HG03575 (cell line): Measurements from ENCODE around the gene RGMB.
"Not testable (repeated sequence)": the region's sequence is repeated elsewhere in the genome, so short reads cannot be mapped to it uniquely, and the experiment has no call there.

ENCODE experiments used
- ATAC-seq: cut with Tn5 transposase; IDR thresholded peaks from one replicate; pipeline ENCODE4 v1.9.1; 2021; ENCODE audit not compliant: unreplicated experiment, insufficient number of reproducible peaks, low FRiP score; ENCODE audit errors: extremely low read depth

RGMB gene

DNA sequence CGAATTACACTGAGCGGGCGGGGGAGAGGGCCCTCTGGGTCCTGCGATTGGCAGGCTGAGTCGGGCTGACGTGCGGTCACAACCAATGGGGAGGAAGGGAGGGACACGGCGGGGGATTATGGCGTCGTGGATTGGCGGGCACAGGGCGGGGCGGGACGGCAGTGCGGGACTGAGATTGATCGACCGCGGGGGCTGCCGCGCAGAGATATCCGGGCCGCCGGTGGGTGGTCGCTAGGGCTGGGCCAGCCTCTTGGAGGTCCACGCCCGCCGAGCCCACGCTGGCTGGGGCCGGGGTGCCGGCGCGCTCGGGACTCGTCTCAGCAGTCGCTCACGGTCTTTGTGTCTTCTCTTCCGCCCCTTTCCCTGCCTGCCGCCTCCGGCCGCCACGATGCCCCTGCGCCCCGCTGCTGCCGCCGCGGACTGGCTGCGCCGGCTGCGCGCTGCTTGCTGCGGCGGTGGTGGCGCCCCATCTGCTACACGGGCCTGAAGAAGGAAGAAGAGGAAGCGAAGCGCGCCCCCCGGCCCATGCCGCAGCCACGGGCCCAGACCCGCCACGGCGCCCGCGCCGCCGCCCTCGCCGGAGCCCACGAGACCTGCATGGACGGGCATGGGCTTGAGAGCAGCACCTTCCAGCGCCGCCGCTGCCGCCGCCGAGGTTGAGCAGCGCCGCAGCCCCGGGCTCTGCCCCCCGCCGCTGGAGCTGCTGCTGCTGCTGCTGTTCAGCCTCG, at the start of gene RGMB:
RGMB (plus strand) TSS at position 200 of the 728 bp plus-strand sequence; CDS start at position 608, 408 bp downstream.
- ATAC-seq = peak; percentile 70

DNA sequence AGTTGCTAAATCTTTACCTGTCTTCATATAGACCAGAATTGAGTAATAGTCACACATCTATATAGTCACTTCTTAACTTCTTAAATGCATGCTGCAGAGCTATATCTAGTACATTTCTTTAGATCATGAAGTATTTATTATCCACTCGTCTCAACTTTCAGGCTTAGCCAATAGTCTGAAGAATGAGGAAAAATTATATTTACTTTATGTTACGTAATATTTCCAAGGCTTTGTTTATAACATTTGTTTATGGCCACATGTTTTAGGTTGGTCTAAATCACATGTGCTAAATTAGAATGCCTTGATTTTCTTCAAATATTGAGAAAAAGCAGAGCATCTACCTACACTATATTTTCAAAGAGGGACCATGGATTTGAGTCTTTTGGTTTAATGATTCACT, 47.2 kb upstream of the RGMB start:
- ATAC-seq = no peak

GRCh38 chr5:98727686-98728085, 45.8 kb upstream of the RGMB start:
- ATAC-seq = no peak

DNA sequence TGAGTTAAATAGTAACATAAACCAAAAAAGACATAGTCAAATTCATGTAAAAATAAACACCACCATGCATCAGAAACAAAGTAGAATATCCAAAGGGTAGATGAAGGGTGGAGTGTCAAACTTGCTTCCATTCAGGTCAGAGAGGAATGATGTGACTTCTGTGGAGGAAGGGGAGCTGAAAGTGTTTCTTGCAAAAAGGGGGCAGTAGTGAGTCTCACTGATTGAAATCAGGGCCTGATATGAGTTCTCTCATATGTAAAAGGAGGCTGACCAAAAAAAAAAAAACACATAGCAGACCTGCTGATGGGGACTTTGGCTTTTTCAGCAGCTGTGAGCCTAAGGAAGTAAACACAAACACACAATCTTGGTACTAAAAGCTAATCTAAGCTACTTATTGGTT, 38.8 kb upstream of the RGMB start:
- ATAC-seq = no peak

- no peak for ATAC-seq
Observed at GRCh38 chr5:98735806-98736507, 37.5 kb upstream of the RGMB start.

DNA sequence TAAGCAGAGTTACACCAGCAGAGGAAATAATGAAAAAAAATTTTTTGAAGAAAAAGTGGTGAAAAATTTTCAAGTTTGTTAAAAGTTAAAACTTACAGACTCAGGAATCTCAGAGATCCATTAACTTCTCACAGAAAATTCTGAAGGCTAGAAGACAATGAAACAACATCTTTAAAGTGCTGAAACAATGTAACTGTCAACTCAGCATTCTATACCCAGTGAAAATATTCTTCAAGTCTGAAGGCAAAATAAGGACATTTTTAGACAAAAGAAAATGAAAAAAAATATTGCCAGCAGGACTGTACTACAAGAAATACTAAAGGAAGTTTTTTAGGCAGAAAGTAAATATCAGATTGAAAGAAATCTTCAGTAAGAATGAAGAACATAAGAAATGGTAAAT, 36.7 kb upstream of the RGMB start:
- ATAC-seq = no peak

- ATAC-seq = not testable (repeated sequence)
Observed at GRCh38 chr5:98737441-98737840, 36.0 kb upstream of the RGMB start.

- not testable (repeated sequence) for ATAC-seq
Observed at GRCh38 chr5:98738481-98739149, 34.8 kb upstream of the RGMB start.

GRCh38 chr5:98741926-98742325, 31.5 kb upstream of the RGMB start:
- ATAC-seq = no peak

DNA sequence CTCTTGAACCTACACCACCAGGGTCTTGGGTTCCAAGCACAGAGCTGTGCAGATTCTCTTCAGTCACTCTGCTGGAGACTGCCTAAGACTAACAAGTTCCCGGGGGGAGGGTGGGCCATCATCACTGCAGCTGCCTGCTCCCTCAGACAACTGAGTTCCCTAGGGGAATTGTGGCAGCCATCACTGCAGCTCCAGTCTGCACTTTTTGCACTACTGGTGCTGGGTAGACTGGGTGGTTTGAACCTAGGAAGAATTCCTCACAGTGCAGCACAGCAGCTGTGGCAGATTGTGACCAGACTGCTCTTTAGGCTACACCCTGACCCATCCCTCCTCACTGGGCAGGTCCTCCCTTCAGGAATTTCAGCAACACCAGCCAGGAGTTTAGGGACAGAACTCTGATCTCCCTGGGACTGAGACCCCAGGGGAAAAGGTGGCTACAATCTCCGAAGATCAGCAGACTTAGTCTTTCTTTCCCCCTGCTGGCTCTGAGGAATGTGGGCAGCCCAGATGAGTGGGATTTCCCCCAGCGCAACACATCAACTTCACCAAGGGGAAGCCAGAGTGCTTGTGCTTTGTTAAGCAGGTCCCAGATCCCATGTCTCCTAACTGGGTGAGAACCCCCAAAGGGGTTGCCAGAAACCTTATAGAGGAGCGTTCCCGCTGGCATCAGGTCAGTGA, 30.9 kb upstream of the RGMB start:
- ATAC-seq = no peak

DNA sequence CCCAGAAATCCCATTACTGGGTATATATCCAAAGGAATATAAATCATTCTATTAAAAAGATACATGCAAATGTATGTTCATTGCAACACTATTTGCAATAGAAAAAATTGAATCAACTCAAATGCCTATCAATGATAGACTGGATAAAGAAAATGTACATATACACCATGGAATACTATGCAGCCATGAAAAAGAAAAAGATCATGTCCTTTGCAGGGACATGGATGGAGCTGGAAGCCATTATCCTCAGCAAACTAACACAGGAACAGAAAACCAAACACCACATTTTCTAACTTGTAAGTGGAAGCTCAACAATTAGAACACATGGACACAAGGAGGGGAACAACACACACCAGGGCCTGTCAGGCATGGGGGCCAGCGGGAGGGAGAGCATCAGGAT, 25.2 kb upstream of the RGMB start:
- not testable (repeated sequence) for ATAC-seq

DNA sequence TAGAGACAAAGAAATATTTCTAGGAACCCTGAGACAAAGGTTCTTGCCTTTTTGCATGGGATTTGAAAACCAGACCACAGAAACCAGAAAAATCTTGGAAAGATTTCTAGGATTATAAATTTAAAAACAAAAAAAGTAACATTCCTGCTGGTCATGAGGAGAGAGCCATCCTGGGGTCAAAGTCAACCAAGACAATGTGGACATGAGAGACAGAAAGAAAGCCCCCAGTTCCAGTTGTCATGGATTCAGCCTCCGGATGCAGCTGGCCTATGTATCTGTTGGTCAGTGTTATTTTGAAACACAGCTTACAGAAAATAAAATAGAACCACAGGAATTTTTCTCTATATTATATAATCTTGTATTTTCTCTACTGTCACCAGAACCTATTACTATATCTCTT, 24.4 kb upstream of the RGMB start:
- no peak for ATAC-seq

DNA sequence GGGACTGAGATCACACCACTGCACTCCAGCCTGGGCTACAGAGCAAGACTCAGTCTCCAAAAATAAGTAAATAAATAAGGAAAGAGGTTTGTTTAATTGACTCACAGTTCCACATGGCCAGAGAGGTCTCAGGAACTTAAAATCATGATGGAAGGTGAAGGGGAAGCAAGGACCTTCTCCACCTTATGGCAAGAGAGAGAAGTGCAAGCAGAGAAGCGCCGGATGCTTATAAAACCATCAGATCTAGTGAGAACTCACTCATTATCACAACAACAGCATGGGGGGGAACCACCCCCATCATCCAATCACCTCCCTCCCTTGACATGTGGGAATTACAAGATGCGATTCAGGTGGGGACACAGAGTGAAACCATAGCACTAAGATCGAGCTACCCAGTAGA, 22.8 kb upstream of the RGMB start:
- no peak for ATAC-seq

GRCh38 chr5:98752331-98752730, 21.1 kb upstream of the RGMB start:
- not testable (repeated sequence) for ATAC-seq

DNA sequence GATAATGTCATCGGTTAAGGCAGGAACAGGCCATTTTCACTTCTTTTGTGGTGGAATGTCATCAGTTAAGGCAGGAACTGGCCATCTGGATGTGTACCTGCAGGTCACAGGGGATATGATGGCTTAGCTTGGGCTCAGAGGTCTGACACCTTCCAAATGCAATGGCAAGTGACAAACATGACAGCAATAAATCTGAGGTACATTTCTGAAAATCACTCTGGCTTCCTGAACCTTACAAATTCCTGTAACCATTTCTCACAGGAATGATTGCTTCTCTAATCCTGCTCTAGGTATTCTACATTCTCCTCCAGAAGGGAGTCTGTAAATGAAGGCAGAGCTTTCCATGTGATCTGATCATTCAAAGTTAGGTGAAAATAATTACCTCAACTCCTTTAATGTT, 20.7 kb upstream of the RGMB start:
- ATAC-seq = not testable (repeated sequence)

DNA sequence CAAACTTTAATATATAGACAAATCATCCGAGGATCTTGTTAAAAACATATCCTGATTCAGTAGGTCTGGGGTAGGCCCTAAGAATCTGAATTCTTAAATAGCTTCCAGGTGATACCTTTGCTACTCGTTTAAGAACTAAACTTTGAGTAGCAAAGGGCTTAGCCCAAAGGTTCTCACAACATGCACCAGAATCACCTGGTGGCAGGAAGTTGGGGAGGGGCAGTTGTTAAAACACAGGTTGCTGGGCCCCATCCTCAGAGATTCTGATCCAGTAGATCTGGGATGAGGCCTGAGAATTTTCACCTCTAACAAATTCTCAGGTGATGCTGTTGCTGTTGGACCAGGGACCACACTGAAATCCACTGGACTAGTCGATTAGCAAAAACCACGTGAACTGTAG, 20.0 kb upstream of the RGMB start:
- ATAC-seq = no peak

GRCh38 chr5:98755406-98755805, 18.1 kb upstream of the RGMB start:
- ATAC-seq = no peak

- no peak for ATAC-seq
Observed at GRCh38 chr5:98757978-98758377, 15.5 kb upstream of the RGMB start.

DNA sequence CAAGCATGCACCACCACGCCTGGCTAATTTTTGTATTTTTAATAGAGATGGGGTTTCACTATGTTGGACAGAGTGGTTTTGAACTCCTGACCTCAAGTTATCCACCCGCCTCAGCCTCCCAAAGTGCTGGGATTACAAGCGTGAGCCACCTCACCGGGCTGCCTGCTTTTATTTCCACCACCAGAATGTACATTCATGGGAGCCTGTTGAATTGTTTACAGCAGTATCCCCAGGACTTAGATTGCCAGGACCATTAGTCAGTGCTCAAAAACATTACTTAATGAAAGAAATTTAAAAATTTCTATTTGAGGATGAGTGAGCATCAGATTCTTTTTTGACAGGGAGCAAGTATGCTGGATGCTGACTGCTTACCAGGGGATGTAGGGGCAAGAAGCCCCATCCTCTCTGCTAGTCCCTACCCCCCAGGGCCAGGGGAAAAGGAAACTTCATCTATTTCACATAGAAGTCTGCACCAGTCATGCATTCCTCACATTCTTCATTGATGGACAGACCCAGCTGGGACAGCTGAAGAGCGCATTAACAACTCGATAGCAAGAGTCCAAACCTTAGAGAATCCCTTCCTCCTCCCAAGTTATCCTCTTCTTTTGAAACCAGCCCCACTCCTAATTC, 10.3 kb upstream of the RGMB start:
- no peak for ATAC-seq
